ENCODE data around the gene ADRA2B.
"Not testable (repeated sequence)": the region's sequence is repeated elsewhere in the genome, so short reads cannot be mapped to it uniquely, and the experiment has no call there.

Gene ADRA2B

DNA sequence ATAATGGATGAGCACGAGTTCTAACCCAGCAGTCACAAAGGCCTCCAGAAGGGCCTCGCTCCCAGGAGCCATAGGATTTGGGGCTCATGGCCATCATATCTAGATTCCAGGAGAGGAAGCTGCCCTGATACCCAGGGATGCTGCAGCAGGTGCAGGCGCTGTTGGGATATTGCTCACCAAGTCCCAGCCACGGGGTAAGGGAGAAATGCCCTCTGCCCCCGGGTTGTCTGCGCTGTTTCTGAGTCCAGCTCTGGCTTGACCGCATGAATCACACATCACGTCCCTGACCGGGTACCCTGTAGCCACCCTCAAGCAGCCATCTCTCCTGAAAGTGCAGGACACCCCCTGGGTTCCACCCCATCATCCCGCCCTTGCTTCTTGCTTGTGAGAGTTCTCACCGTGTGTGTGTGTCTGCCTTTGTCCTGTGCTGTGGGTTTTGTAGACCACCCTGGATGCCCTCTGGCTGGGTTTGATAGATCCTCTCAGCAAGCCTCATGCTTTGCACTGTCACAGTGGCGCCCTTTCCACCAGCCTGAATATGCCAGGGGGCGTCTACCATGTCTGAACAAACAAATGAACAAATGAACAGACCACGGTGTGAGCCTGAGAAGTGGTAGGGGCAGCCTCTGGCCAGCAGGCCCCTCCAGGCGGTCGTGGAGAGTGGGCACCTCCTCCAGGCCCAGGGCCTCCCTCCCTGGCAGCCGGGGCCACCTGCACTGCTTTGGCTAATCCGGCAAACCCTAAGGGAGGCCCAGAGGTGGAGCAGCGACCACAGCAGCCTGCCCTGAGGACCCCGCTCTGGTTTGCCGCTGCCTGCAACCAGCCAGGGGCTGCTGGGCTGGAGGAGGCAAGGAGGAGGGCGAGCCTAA, 32.1 kb downstream of the ADRA2B start:
- Histone ChIP-seq H3K4me1 (ENCODE audit: control insufficient read depth, insufficient read depth, low read length, unreplicated experiment) (no peaks in the 10 kb centered on the region), H3K36me3 (ENCODE audit: insufficient read depth, low read length) (no peaks in the 10 kb centered on the region), H3K27ac (ENCODE audit: low read depth, low read length) (no peak overlapping the region), H3K79me2 (ENCODE audit: control insufficient read depth, insufficient read depth, low read length, unreplicated experiment) (no peaks in the 10 kb centered on the region), H3K4me3 (ENCODE audit: low read depth, low read length) (no peak overlapping the region), H2AFZ (ENCODE audit: low read length, unreplicated experiment) (no peak overlapping the region), H3K27me3 (ENCODE audit: insufficient read depth, low read length) (peaks cover 44% of the 10 kb centered on the region)

- no peak overlapping the region for H2AFZ ChIP-seq (ENCODE audit: low read length, unreplicated experiment)
- H3K36me3 ChIP-seq (ENCODE audit: insufficient read depth, low read length) = no peaks in the 10 kb centered on the region
- no peak overlapping the region for H3K4me3 ChIP-seq (ENCODE audit: low read depth, low read length)
- no peaks in the 10 kb centered on the region for H3K4me1 ChIP-seq (ENCODE audit: control insufficient read depth, insufficient read depth, low read length, unreplicated experiment)
- H3K27ac ChIP-seq (ENCODE audit: low read depth, low read length) = no peak overlapping the region
- H3K27me3 ChIP-seq (ENCODE audit: insufficient read depth, low read length) = peaks cover 37% of the 10 kb centered on the region
- no peaks in the 10 kb centered on the region for H3K79me2 ChIP-seq (ENCODE audit: control insufficient read depth, insufficient read depth, low read length, unreplicated experiment)
Observed at GRCh38 chr2:96083064-96083939, 33.1 kb downstream of the ADRA2B start.

DNA sequence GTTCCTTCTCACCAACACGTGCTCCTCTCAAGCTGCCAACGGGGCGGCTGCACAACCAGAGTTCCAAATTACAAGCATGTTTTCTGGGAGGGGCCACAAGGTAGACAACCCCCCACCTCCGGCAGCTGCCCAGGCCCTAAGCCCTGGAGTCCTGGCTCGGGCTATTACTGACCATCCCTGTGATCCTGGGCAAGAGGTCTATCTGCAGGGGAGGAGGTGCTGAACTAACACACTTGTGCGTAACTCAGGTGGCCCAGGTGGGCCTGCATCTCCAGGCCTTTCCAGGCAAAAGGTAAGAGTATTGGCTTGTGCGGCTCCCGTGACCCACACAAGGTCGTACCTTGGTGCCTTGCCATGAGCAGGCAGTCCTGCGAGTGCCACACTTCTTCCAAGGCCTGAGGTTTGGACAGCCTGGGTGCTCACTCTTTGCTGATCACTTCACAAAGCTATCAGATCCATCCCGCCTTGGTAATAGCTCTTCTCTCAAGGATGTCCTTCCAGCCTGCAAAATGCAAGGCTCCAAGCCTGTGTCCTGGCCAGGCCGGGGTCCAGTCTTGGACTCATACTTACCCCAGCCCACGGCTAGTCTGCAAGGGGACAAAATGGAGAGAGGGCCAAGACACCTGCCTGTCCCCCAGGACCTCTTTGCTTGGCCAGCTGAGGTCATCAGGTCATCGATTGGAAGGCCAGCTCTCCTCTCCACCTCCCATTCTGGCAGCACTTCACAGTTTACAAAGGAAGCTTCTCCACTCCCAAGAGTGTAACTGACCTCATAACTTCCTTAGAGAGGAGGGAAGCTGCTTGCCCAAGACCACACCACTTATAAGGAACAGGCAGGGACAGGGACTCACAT, 33.9 kb downstream of the ADRA2B start:
- H3K36me3 ChIP-seq (ENCODE audit: insufficient read depth, low read length) = no peaks in the 10 kb centered on the region
- H3K4me3 ChIP-seq (ENCODE audit: low read depth, low read length) = no peak overlapping the region
- no peak overlapping the region for H3K27ac ChIP-seq (ENCODE audit: low read depth, low read length)
- no peak overlapping the region for H2AFZ ChIP-seq (ENCODE audit: low read length, unreplicated experiment)
- H3K79me2 ChIP-seq (ENCODE audit: control insufficient read depth, insufficient read depth, low read length, unreplicated experiment) = no peaks in the 10 kb centered on the region
- H3K4me1 ChIP-seq (ENCODE audit: control insufficient read depth, insufficient read depth, low read length, unreplicated experiment) = no peaks in the 10 kb centered on the region
- H3K27me3 ChIP-seq (ENCODE audit: insufficient read depth, low read length) = peaks cover 28% of the 10 kb centered on the region

- Histone ChIP-seq H3K79me2 (ENCODE audit: control insufficient read depth, insufficient read depth, low read length, unreplicated experiment) (no peaks in the 10 kb centered on the region), H3K27ac (ENCODE audit: low read depth, low read length) (no peak overlapping the region), H3K27me3 (ENCODE audit: insufficient read depth, low read length) (peaks cover 18% of the 10 kb centered on the region), H3K4me3 (ENCODE audit: low read depth, low read length) (no peak overlapping the region), H2AFZ (ENCODE audit: low read length, unreplicated experiment) (no peak overlapping the region), H3K4me1 (ENCODE audit: control insufficient read depth, insufficient read depth, low read length, unreplicated experiment) (no peaks in the 10 kb centered on the region), H3K36me3 (ENCODE audit: insufficient read depth, low read length) (no peaks in the 10 kb centered on the region)
Observed at GRCh38 chr2:96081042-96081441, 35.3 kb downstream of the ADRA2B start.

- H3K4me1 ChIP-seq (ENCODE audit: control insufficient read depth, insufficient read depth, low read length, unreplicated experiment) = no peaks in the 10 kb centered on the region
Observed at GRCh38 chr2:96075199-96075771, 41.1 kb downstream of the ADRA2B start.

DNA sequence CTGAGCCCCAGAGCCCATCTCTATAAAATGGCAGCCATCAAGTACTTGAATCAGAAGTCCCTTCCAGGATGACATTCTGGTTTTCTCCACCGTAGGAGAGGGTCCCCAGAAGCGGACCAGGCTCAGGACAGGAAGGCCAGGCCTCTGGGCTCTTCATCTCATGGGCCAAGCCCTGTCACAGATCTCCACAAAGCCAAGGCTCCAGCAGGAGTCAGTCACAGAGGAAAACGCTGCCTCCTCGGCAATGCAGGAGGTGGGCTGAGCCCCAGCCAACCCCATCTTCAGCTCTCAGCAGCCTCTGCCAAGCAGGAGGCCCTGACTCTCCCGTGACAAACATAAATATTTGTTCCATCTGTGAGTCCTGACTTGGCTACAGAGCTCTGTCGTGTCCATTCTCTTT, 42.2 kb downstream of the ADRA2B start:
- Histone ChIP-seq H2AFZ (ENCODE audit: low read length, unreplicated experiment) (no peak overlapping the region), H3K36me3 (ENCODE audit: insufficient read depth, low read length) (no peaks in the 10 kb centered on the region), H3K27ac (ENCODE audit: low read depth, low read length) (no peak overlapping the region), H3K27me3 (ENCODE audit: insufficient read depth, low read length) (peaks cover 26% of the 10 kb centered on the region), H3K4me1 (ENCODE audit: control insufficient read depth, insufficient read depth, low read length, unreplicated experiment) (no peaks in the 10 kb centered on the region), H3K4me3 (ENCODE audit: low read depth, low read length) (no peak overlapping the region), H3K79me2 (ENCODE audit: control insufficient read depth, insufficient read depth, low read length, unreplicated experiment) (no peaks in the 10 kb centered on the region)

More at GRCh38 chr2:96075199-96075771, 41.1 kb downstream of the ADRA2B start:
- H3K4me3 ChIP-seq (ENCODE audit: low read depth, low read length) = no peak overlapping the region
- no peaks in the 10 kb centered on the region for H3K36me3 ChIP-seq (ENCODE audit: insufficient read depth, low read length)
- H3K27ac ChIP-seq (ENCODE audit: low read depth, low read length) = no peak overlapping the region
- H3K79me2 ChIP-seq (ENCODE audit: control insufficient read depth, insufficient read depth, low read length, unreplicated experiment) = no peaks in the 10 kb centered on the region
- H2AFZ ChIP-seq (ENCODE audit: low read length, unreplicated experiment) = no peak overlapping the region
- peaks cover 37% of the 10 kb centered on the region for H3K27me3 ChIP-seq (ENCODE audit: insufficient read depth, low read length)

- no peak overlapping the region for H3K4me3 ChIP-seq (ENCODE audit: low read depth, low read length)
- no peaks in the 10 kb centered on the region for H3K36me3 ChIP-seq (ENCODE audit: insufficient read depth, low read length)
- H3K79me2 ChIP-seq (ENCODE audit: control insufficient read depth, insufficient read depth, low read length, unreplicated experiment) = no peaks in the 10 kb centered on the region
- H3K27ac ChIP-seq (ENCODE audit: low read depth, low read length) = no peak overlapping the region
- H2AFZ ChIP-seq (ENCODE audit: low read length, unreplicated experiment) = no peak overlapping the region
- H3K4me1 ChIP-seq (ENCODE audit: control insufficient read depth, insufficient read depth, low read length, unreplicated experiment) = no peaks in the 10 kb centered on the region
- peaks cover 24% of the 10 kb centered on the region; the same call in 1 of the 2 replicates for H3K27me3 ChIP-seq (ENCODE audit: insufficient read depth, low read length)
Observed at GRCh38 chr2:96073170-96073775, 43.1 kb downstream of the ADRA2B start.

- no peaks in the 10 kb centered on the region for H3K36me3 ChIP-seq (ENCODE audit: insufficient read depth, low read length)
- no peak overlapping the region for H3K27ac ChIP-seq (ENCODE audit: low read depth, low read length)
- no peaks in the 10 kb centered on the region for H3K4me1 ChIP-seq (ENCODE audit: control insufficient read depth, insufficient read depth, low read length, unreplicated experiment)
- no peak overlapping the region for H2AFZ ChIP-seq (ENCODE audit: low read length, unreplicated experiment)
- peaks cover 24% of the 10 kb centered on the region; the same call in 1 of the 2 replicates for H3K27me3 ChIP-seq (ENCODE audit: insufficient read depth, low read length)
- H3K79me2 ChIP-seq (ENCODE audit: control insufficient read depth, insufficient read depth, low read length, unreplicated experiment) = no peaks in the 10 kb centered on the region
- no peak overlapping the region for H3K4me3 ChIP-seq (ENCODE audit: low read depth, low read length)
Observed at GRCh38 chr2:96072746-96073145, 43.6 kb downstream of the ADRA2B start.

DNA sequence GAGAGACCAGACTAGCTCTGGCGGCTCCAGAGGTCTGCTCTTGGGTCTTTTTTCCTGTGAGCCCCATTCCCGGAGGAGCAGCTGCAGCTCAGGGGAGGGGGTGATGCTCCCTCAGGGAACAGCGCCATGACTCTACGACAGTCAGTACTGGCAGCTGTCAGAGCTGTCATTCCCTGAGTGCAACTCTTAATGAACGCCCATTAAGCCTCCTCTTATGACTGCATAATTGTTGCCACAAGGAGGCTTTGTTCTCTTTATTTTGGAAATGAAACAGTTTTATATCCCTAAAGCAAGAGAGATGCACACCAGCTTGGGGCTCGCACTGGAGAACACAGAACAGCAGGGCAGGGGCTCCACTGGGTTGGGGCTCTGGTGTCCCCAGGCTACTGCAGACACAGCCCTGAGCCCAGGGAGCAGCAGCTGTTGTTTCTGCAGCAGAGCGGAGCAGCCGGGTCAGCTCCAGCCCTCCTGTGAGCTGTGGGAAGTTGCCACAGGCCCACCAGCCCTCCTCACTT, 44.3 kb downstream of the ADRA2B start:
- H3K27ac ChIP-seq (ENCODE audit: low read depth, low read length); H3K36me3 ChIP-seq (ENCODE audit: insufficient read depth, low read length); H3K79me2 ChIP-seq (ENCODE audit: control insufficient read depth, insufficient read depth, low read length, unreplicated experiment); H3K4me1 ChIP-seq (ENCODE audit: control insufficient read depth, insufficient read depth, low read length, unreplicated experiment); H2AFZ ChIP-seq (ENCODE audit: low read length, unreplicated experiment); H3K4me3 ChIP-seq (ENCODE audit: low read depth, low read length): not testable (repeated sequence)
- H3K27me3 ChIP-seq (ENCODE audit: insufficient read depth, low read length) = peaks cover 24% of the 10 kb centered on the region; the same call in 1 of the 2 replicates
